Upper lobe of right lung (tissue), 1 donor: ENCODE measurements around the gene TMEM272. TPM values are rescaled to one million over a fixed set of nuclear protein-coding genes. Genes with fewer than 3 reads are reported as not detected.

Source experiments
- ATAC-seq: fragments of 200-7000 bp; cut with Tn5 transposase; one replicate; pipeline ENCODE4 v1.9.1; 2020; ENCODE audit warnings: mild to moderate bottlenecking, moderate library complexity
- DNase-seq: peaks from one replicate; pipeline ENCODE4 v3.0.0-alpha.2; 2020
- H3K27ac ChIP-seq: fragments of 200-600 bp; one replicate; pipeline ENCODE4 v1.8.0; 2022
- H3K27me3 ChIP-seq: fragments of 200-600 bp; one replicate; pipeline ENCODE4 v1.8.0; 2022; ENCODE audit warnings: mild to moderate bottlenecking
- H3K36me3 ChIP-seq: fragments of 200-600 bp; one replicate; pipeline ENCODE4 v1.8.0; 2022
- H3K4me1 ChIP-seq: fragments of 200-600 bp; one replicate; pipeline ENCODE4 v1.8.0; 2022
- H3K4me3 ChIP-seq: fragments of 200-600 bp; one replicate; pipeline ENCODE4 v1.8.0; 2022; ENCODE audit warnings: mild to moderate bottlenecking
- H3K9me3 ChIP-seq: fragments of 200-600 bp; one replicate; pipeline ENCODE4 v1.8.0; 2022
- intact Hi-C: fragments of 100-400 bp; cut with DNase I; formaldehyde crosslinking; loops from one replicate; pipeline ENCODE4 v1.11.0; 2022
- total RNA-seq: library from RNA; stranded (reverse); fragmentation: NEBNext Ultra II Directional; extraction: Animal tissue kit (Norgen Biotek cat#: 25700); gene quantifications from one replicate; pipeline ENCODE4 v1.2.1, GENCODE V29; 2021
- TF ChIP-seq, protein P1 (sequence below): fragments of 200-600 bp; IDR thresholded peaks from one replicate; pipeline ENCODE4 v1.8.0; 2022; ENCODE audit warnings: antibody characterized with exemption
- donor health status: DM: no; HTN: yes; CAD: no; lungs with severe emphysema.

Gene TMEM272
- total RNA-seq, 1 donor from 2014 or later = not detected

DNA sequence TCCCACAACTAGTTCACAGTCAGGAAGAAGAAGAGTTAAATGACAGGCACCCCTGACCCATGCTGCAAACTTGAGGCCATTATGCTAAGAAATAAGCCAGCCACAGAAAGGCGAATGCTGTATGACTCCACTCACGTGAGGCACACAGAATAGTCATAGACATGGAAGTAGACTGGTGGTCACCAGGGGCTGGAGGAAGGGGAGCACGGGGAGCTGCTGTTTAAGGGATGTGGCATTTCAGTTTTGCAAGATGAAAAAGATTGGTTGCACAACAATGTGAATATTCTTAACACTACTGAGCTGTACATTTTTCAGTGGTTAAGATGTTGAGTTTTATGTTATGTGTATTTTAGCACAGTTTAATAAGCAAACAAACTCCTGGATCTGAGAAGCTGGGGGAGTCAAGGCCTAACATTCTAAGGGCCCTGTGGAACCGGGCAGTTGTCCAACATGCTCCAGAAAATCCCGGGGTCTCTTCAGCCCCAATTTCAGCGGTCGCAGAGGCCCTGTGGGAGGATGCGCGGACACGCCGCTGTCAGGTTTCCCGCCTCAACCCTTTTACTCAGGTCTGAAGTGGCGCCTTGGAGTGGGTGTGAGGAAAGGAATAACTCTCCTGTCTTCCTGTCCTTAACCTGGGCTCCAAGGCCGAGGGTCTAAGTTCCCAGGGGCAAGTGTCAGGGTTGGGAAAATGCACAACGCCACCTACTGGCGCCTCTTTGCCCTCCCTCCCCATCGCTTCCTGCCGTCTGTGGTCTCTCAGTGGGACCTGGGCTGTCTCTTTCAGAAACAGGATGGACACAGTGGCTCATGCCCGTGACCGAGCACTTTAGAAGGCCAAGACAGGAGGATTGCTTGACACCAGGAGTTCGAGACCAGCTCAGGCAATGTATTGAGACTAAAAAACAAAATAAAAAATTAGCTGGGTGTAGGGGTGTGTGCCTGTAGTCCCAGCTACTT, 4.4 kb upstream of the TMEM272 start:
- H3K9me3 ChIP-seq = no peaks in the 10 kb centered on the region
- no peak overlapping the region for H3K27ac ChIP-seq
- TF ChIP-seq, protein P1, sequence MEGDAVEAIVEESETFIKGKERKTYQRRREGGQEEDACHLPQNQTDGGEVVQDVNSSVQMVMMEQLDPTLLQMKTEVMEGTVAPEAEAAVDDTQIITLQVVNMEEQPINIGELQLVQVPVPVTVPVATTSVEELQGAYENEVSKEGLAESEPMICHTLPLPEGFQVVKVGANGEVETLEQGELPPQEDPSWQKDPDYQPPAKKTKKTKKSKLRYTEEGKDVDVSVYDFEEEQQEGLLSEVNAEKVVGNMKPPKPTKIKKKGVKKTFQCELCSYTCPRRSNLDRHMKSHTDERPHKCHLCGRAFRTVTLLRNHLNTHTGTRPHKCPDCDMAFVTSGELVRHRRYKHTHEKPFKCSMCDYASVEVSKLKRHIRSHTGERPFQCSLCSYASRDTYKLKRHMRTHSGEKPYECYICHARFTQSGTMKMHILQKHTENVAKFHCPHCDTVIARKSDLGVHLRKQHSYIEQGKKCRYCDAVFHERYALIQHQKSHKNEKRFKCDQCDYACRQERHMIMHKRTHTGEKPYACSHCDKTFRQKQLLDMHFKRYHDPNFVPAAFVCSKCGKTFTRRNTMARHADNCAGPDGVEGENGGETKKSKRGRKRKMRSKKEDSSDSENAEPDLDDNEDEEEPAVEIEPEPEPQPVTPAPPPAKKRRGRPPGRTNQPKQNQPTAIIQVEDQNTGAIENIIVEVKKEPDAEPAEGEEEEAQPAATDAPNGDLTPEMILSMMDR = peak; percentile 66
- ATAC-seq (peak; percentile 83), DNase-seq (peak; percentile 72)
- intact Hi-C loops = no loop called here
- no peak overlapping the region for H3K4me3 ChIP-seq
- no peaks in the 10 kb centered on the region for H3K27me3 ChIP-seq
- H3K36me3 ChIP-seq = no peaks in the 10 kb centered on the region
- peaks cover 6% of the 10 kb centered on the region for H3K4me1 ChIP-seq

DNA sequence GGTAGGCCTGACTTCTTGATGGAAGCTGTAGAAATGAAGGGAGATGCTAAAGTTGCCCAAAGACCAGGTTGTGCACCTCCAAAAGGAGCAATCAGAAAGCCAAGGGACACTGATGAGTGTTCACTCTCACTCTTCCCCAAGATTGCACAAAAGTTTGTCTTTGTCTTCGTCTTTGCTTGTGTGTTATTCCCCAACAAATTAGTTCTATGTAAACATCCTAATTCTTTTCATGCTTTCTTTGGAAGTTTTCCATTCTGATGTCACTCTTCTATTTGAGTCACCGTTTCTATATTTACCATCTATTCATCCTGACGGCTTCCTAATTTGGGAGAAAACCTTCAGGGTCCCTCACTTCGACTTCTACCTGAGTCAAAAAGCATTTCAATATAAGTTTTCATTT, 3.7 kb upstream of the TMEM272 start:
- Histone ChIP-seq H3K27ac (no peak overlapping the region), H3K4me1 (peaks cover 6% of the 10 kb centered on the region), H3K36me3 (no peaks in the 10 kb centered on the region), H3K27me3 (no peaks in the 10 kb centered on the region), H3K9me3 (no peaks in the 10 kb centered on the region), H3K4me3 (no peak overlapping the region)
- intact Hi-C loops = no loop called here
- ATAC-seq = no peak
- DNase-seq = no peak
- TF ChIP-seq, protein P1 = no peak

DNA sequence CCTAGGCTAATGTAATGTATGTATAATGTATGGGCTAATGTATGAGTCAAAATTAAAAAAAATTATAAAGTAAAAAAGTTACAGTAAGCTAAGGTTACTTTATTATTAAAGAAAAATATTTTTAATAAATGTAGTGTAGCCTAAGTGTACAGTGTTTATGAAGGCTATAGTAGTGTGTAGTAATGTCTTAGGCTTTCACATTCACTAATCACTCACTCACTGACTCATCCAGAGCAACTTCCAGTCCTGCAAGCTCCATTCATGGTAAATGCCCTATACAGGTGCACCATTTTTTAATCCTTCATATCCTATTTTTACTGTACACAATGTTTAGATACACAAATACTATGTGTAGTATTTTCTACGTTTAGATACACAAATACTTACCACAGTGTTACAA, 1.8 kb upstream of the TMEM272 start:
- intact Hi-C loops = no loop called here

DNA sequence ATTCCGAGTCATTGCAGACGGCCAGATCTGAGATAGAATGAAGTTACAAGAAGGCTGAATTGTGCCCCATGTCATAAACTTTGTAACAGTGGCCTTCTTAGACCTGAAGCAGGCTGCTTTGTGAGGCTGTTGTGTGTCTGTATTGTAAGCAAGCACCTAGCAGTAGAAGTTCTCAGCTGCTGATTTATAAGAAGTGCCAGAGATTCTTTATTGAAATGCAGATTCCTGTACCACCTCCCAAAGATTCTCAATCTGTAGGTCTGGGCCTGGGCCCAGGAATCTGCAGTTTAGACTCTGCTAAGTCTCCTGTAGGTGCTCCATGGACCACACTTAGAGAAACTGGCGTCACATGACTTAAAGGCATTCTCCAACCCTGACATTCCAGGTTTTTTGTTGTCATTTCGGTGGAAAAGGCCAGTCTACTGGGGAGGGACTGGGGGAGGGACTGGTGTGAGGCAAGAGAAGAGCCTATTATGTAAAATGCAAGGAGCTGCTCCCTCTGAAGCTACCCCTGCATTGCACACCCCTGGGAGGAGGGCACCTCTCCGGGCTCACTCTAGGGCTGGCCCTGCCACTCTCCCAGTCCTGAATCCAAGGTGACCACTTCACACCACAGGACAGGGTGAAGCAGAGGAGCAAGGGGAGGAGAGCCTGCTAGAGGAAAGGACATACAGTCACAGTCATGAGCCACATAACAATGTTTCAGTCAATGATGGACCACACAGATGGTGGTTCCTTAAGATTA, 769 bp upstream of the TMEM272 start:
- DNase-seq = no peak
- Histone ChIP-seq H3K27ac (no peak overlapping the region), H3K4me1 (peaks cover 6% of the 10 kb centered on the region), H3K36me3 (no peaks in the 10 kb centered on the region), H3K9me3 (no peaks in the 10 kb centered on the region), H3K4me3 (no peak overlapping the region), H3K27me3 (no peaks in the 10 kb centered on the region)
- ATAC-seq = no peak
- intact Hi-C loops = no loop called here
- TF ChIP-seq, protein P1 = no peak

More for the DNA sequence above, 1.8 kb upstream of the TMEM272 start:
- Histone ChIP-seq H3K4me1 (peaks cover 6% of the 10 kb centered on the region), H3K36me3 (no peaks in the 10 kb centered on the region), H3K4me3 (no peak overlapping the region), H3K27ac (no peak overlapping the region), H3K27me3 (no peaks in the 10 kb centered on the region), H3K9me3 (no peaks in the 10 kb centered on the region)
- TF ChIP-seq, protein P1 = no peak
- DNase-seq (no peak), ATAC-seq (no peak)

DNA sequence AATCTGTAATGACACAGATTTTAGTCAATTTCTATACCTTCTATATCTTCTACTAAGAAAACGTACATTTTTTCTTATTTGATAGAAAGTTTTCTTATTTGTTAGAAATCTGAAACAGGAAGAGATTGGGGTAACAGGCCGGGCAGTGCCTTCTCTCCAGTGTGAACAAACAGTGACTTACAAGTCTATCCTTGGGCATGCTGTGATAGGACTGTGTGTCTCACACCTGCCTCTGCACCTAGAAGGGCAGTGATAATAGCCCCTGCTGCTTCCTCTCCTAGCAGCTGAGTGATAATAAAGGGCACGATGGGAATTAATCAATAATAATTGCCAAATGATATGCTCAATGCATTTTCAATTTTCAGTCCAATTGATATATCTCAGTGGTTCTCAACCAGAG, 1.4 kb downstream of the TMEM272 start:
- no peaks in the 10 kb centered on the region for H3K9me3 ChIP-seq
- H3K27me3 ChIP-seq = no peaks in the 10 kb centered on the region
- H3K27ac ChIP-seq = no peak overlapping the region
- peaks cover 6% of the 10 kb centered on the region for H3K4me1 ChIP-seq
- intact Hi-C loops = no loop called here
- DNase-seq = no peak
- no peak for ATAC-seq
- TF ChIP-seq, protein P1 = no peak
- no peak overlapping the region for H3K4me3 ChIP-seq
- H3K36me3 ChIP-seq = no peaks in the 10 kb centered on the region
